K562 (cell line): Measurements from ENCODE around the gene DPEP2.

ENCODE experiments used
- BCL6 ChIP-seq: fragments of 250-450 bp; sonication (Bioruptor Pico); IDR thresholded peaks from 2 replicates; pipeline ENCODE4 v1.4.0; 2020
- CCAR2 ChIP-seq: fragments of 200-400 bp; formaldehyde crosslinking; IDR thresholded peaks from 2 replicates; pipeline ENCODE4 v1.6.1; 2017; ENCODE audit warnings: mild to moderate bottlenecking, low read depth, low read length
- MAX ChIP-seq: sonication (generic); formaldehyde crosslinking; IDR thresholded peaks from 2 replicates; pipeline ENCODE4 v1.9.0; 2022; ENCODE audit warnings: mild to moderate bottlenecking, missing genetic modification reagents
- NCOA2 ChIP-seq, 2 experiments: fragments of 450-650 bp; IDR thresholded peaks; 2 replicates each; pipeline ENCODE4 v1.6.1; 2018; ENCODE audit warnings: mild to moderate bottlenecking in 2 of 2, moderate library complexity in 1 of 2; ENCODE audit not compliant: partially characterized antibody in 2 of 2
- POLR2A ChIP-seq: fragments of 450-650 bp; conservative IDR thresholded peaks from 2 replicates; pipeline ENCODE4 v1.6.1; 2016
- REST ChIP-seq, 2 experiments: fragments of 450-650 bp; formaldehyde crosslinking in 1 of 2; IDR thresholded peaks; 2 replicates each; pipeline versions ENCODE4 v1.4.0 to v1.6.1; 2014 to 2020; ENCODE audit warnings: mild to moderate bottlenecking in 2 of 2, borderline replicate concordance in 1 of 2, low read depth in 1 of 2
- SIN3B ChIP-seq: fragments of 450-650 bp; IDR thresholded peaks from 2 replicates; pipeline ENCODE4 v1.6.1; 2017; ENCODE audit warnings: low read depth, mild to moderate bottlenecking, moderate library complexity
- SMARCA5 ChIP-seq: fragments of 450-650 bp; IDR thresholded peaks from 2 replicates; pipeline ENCODE4 v1.6.1; 2016
- SNIP1 ChIP-seq: fragments of 450-650 bp; IDR thresholded peaks from 2 replicates; pipeline ENCODE4 v1.7.1; 2017; ENCODE audit warnings: low read depth, mild to moderate bottlenecking
- ZNF609 ChIP-seq: sonication (generic); formaldehyde crosslinking; IDR thresholded peaks from 2 replicates; pipeline ENCODE4 v1.8.1; 2023; ENCODE audit warnings: missing genetic modification reagents, mild to moderate bottlenecking, borderline replicate concordance
- ZNF76 ChIP-seq: fragments of 250-450 bp; sonication (Bioruptor Pico); IDR thresholded peaks from 2 replicates; pipeline ENCODE4 v1.4.0; 2020; ENCODE audit warnings: mild to moderate bottlenecking, moderate library complexity, borderline replicate concordance
- TF ChIP-seq, protein P1 (sequence below), 3 experiments: IDR thresholded peaks in 2 of 3; conservative IDR thresholded peaks in 1 of 3; 2 replicates each; pipeline ENCODE4 v1.5.1; 2011 to 2012; ENCODE audit warnings: low read length in 3 of 3, mild to moderate bottlenecking in 3 of 3, control low read depth in 2 of 3, improper control_type of control experiment in 1 of 3, inconsistent platforms in 1 of 3, low read depth in 1 of 3, mixed read lengths in 1 of 3, moderate library complexity in 1 of 3; ENCODE audit not compliant: insufficient read depth in 2 of 3

DNA sequence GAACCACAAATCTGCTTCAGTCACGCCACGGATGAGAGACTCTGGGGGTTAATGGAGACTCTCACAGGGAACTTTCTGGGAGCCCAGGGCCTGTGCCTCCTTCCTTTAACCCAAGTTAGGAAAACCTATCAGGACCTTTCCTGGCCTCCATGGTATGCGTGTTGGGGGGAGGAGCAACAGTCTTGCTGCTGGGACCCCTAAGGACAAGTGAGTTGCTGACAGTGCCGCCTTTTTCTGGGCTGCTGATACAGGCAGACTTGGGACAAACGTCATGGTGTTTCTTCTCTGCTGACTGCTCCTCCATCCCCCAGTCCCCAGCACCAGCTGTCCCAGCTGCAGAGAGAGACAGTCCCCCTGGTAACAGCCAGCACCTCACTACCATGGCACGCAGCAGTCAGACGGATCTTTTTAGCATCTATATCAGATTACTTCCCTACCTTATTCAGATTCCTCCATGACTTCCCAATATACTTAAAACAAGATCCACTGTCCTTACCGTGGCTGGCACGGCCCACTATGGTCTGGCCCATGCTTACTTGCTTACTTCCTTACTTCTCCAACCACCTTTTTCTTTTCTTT is 10.0 kb upstream of the DPEP2 start:
- no peak for TF ChIP-seq SNIP1
- no peak for TF ChIP-seq SMARCA5
- TF ChIP-seq SIN3B, result no peak
- TF ChIP-seq BCL6, result no peak
- TF ChIP-seq NCOA2 (IDR thresholded peaks at IDR 0.05; ENCODE audit: partially characterized antibody in 2 of 2), result no peak
- TF ChIP-seq, protein P1, sequence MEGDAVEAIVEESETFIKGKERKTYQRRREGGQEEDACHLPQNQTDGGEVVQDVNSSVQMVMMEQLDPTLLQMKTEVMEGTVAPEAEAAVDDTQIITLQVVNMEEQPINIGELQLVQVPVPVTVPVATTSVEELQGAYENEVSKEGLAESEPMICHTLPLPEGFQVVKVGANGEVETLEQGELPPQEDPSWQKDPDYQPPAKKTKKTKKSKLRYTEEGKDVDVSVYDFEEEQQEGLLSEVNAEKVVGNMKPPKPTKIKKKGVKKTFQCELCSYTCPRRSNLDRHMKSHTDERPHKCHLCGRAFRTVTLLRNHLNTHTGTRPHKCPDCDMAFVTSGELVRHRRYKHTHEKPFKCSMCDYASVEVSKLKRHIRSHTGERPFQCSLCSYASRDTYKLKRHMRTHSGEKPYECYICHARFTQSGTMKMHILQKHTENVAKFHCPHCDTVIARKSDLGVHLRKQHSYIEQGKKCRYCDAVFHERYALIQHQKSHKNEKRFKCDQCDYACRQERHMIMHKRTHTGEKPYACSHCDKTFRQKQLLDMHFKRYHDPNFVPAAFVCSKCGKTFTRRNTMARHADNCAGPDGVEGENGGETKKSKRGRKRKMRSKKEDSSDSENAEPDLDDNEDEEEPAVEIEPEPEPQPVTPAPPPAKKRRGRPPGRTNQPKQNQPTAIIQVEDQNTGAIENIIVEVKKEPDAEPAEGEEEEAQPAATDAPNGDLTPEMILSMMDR (IDR thresholded peaks at IDR 0.05 in 2 of 3, conservative IDR thresholded peaks at IDR 0.05 in 1 of 3; ENCODE audit: insufficient read depth in 2 of 3, low read depth in 1 of 3, low read length in 3 of 3), result no peak
- no peak for TF ChIP-seq ZNF609 (CRISPR knock-in tag)
- TF ChIP-seq POLR2A, result no peak
- TF ChIP-seq MAX, result no peak
- TF ChIP-seq REST (IDR thresholded peaks at IDR 0.05; ENCODE audit: borderline replicate concordance), result no peak
- no peak for TF ChIP-seq REST (CRISPR knock-in tag; IDR thresholded peaks at IDR 0.05; ENCODE audit: low read depth)
- TF ChIP-seq ZNF76, result no peak
- TF ChIP-seq CCAR2, result no peak
